ENCODE measurements around the gene GMFB. TPM values are rescaled to one million over a fixed set of nuclear protein-coding genes. Genes with fewer than 3 reads are reported as not detected.
"Not testable (repeated sequence)": the region's sequence is repeated elsewhere in the genome, so short reads cannot be mapped to it uniquely, and the experiment has no call there.

GMFB gene
- polyA plus RNA-seq, 3 donors, result 97.8 to 107 (median 105) TPM

DNA sequence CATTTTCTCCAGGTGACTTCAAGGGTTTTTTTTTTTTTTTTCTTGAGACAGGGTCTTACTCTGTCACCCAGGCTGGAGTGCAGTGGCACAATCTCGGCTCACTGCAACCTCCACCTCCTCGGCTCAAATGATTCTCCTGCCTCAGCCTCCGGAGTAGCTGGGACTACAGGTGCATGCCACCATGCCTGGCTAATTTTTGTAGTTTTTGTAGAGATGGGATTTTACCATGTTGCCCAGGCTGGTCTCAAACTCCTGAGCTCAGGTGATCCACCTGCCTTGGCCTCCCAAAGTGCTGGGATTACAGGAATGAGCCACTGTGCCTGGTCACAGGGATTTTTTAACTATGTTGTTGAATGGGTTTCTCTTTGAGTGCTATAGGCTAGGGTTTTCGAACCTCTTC, 50.8 kb downstream of the GMFB start:
- not testable (repeated sequence) for DNase-seq (ENCODE audit: low read depth in 3 of 3, low spot score in 2 of 3)

GRCh38 chr14:54435500-54435981, 53.2 kb downstream of the GMFB start:
- no peak for DNase-seq (ENCODE audit: low read depth in 3 of 3, low spot score in 2 of 3)

GRCh38 chr14:54428527-54428926, 60.3 kb downstream of the GMFB start:
- no peak for DNase-seq (ENCODE audit: low read depth in 3 of 3, low spot score in 2 of 3)

GRCh38 chr14:54427871-54428270, 60.9 kb downstream of the GMFB start:
- DNase-seq (ENCODE audit: low read depth in 3 of 3, low spot score in 2 of 3), result no peak

GRCh38 chr14:54425537-54426274, 63.1 kb downstream of the GMFB start:
- no peak for DNase-seq (ENCODE audit: low read depth in 3 of 3, low spot score in 2 of 3)

DNA sequence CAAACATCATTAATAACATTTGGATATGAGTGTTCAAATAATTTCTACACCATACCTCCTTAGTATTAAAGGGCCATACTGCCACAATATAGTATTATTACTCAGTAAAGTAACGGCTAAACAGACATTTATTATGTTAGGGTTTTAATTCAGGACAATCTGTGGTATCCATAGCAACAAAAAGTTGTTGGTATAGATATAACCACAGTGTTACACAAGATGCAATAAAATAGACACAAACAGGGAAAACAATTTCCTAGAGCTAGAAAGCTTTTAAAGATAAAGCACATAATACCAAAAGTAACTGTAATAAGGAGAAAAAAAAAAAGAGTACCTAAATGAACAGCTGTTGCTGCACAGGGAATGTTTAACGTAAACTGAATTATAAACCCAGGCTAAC, 63.7 kb downstream of the GMFB start:
- no peak for DNase-seq (ENCODE audit: low read depth in 3 of 3, low spot score in 2 of 3)

Other genes with a start within 250 kb of the GMFB start
- gene CDKN3, start 92.0 kb downstream of the GMFB start, polyA plus RNA-seq (ENCODE audit: insufficient read length in 3 of 3), result 10 to 100 TPM; 24.4 to 28.4 (median 24.8) TPM
- 100 to 1,000 TPM; 156 to 157 (median 156) TPM for gene CNIH1, start 47.6 kb downstream of the GMFB start, polyA plus RNA-seq (ENCODE audit: insufficient read length in 3 of 3)
- 10 to 100 TPM; 33.9 to 42.7 (median 39.7) TPM for gene CGRRF1, start 20.9 kb upstream of the GMFB start, polyA plus RNA-seq (ENCODE audit: insufficient read length in 3 of 3)
- 1 to 10 TPM; 7.8 to 8.1 (median 8.0) TPM for gene SAMD4A, start 78.1 kb upstream of the GMFB start, polyA plus RNA-seq (ENCODE audit: insufficient read length in 3 of 3)